HepG2 (cell line): ENCODE measurements around the gene SYCE3. TPM values are rescaled to one million over a fixed set of nuclear protein-coding genes. Genes with fewer than 3 reads are reported as not detected.

Experiments used
- BRD4 ChIP-seq: sonication (generic); formaldehyde crosslinking; IDR thresholded peaks from 2 replicates; pipeline ENCODE4 v1.4.0; 2020; ENCODE audit warnings: missing genetic modification reagents
- CREB1 ChIP-seq, 2 experiments: fragments of 450-650 bp in 1 of 2; IDR thresholded peaks; 2 replicates each; pipeline ENCODE4 v1.6.1; 2016 to 2017; ENCODE audit warnings: control low read depth in 1 of 2, mild to moderate bottlenecking in 1 of 2, missing compliant biosample characterization in 1 of 2, missing genetic modification characterization in 1 of 2
- EEA1 ChIP-seq: sonication (generic); formaldehyde crosslinking; IDR thresholded peaks from 2 replicates; pipeline ENCODE4 v1.5.1; 2020; ENCODE audit warnings: mild to moderate bottlenecking, missing genetic modification reagents, borderline replicate concordance
- GABPA ChIP-seq, 2 experiments: IDR thresholded peaks; 2 replicates each; pipeline ENCODE4 v1.6.1; 2011 to 2016; ENCODE audit warnings: low read depth in 2 of 2, low read length in 1 of 2, missing biosample characterization in 1 of 2, missing genetic modification characterization in 1 of 2
- HIVEP1 ChIP-seq: sonication (generic); formaldehyde crosslinking; IDR thresholded peaks from 2 replicates; pipeline ENCODE4 v1.4.0; 2020; ENCODE audit warnings: mild to moderate bottlenecking, missing genetic modification reagents
- HNF4G ChIP-seq, 2 experiments: sonication (generic) in 1 of 2; formaldehyde crosslinking in 1 of 2; IDR thresholded peaks; 2 replicates each; pipeline versions ENCODE4 v1.4.0 to v1.6.1; 2011 to 2020; ENCODE audit warnings: borderline replicate concordance in 2 of 2, low read depth in 2 of 2, mild to moderate bottlenecking in 2 of 2, low read length in 1 of 2, missing genetic modification reagents in 1 of 2, moderate library complexity in 1 of 2
- ISX ChIP-seq: sonication (generic); formaldehyde crosslinking; conservative IDR thresholded peaks from 2 replicates; pipeline ENCODE4 v1.5.0; 2020; ENCODE audit warnings: missing genetic modification reagents
- KDM5B ChIP-seq: sonication (generic); formaldehyde crosslinking; IDR thresholded peaks from 2 replicates; pipeline ENCODE4 v1.4.0; 2020; ENCODE audit warnings: missing genetic modification reagents, mild to moderate bottlenecking, borderline replicate concordance
- NCOR1 ChIP-seq: fragments of 200-600 bp; sonication (generic); IDR thresholded peaks from 2 replicates; pipeline ENCODE4 v1.7.0; 2017; ENCODE audit warnings: antibody characterized with exemption, low read length, borderline replicate concordance
- NONO ChIP-seq, 2 experiments: fragments of 450-650 bp in 1 of 2; sonication (generic) in 1 of 2; formaldehyde crosslinking in 1 of 2; IDR thresholded peaks in 1 of 2; conservative IDR thresholded peaks in 1 of 2; 2 replicates each; pipeline versions ENCODE4 v1.6.1 to v1.8.0; 2017 to 2022; ENCODE audit warnings: mild to moderate bottlenecking in 1 of 2, missing genetic modification reagents in 1 of 2, moderate library complexity in 1 of 2
- SMAD1 ChIP-seq: sonication (generic); formaldehyde crosslinking; IDR thresholded peaks from 2 replicates; pipeline ENCODE4 v1.4.0; 2020; ENCODE audit warnings: missing genetic modification reagents, low read depth, mild to moderate bottlenecking, borderline replicate concordance
- SPEN ChIP-seq: sonication (generic); formaldehyde crosslinking; IDR thresholded peaks from 2 replicates; pipeline ENCODE4 v1.5.1; 2020; ENCODE audit warnings: low read depth, mild to moderate bottlenecking, missing genetic modification reagents
- ZBTB7A ChIP-seq: sonication (generic); formaldehyde crosslinking; IDR thresholded peaks from 2 replicates; pipeline ENCODE4 v1.8.0; 2022; ENCODE audit warnings: mild to moderate bottlenecking, missing genetic modification reagents
- ZNF230 ChIP-seq: sonication (generic); formaldehyde crosslinking; IDR thresholded peaks from 2 replicates; pipeline ENCODE4 v1.4.0; 2020; ENCODE audit warnings: mild to moderate bottlenecking, missing genetic modification reagents
- ZNF33B ChIP-seq: sonication (generic); formaldehyde crosslinking; IDR thresholded peaks from 2 replicates; pipeline ENCODE4 v1.5.1; 2020; ENCODE audit warnings: mild to moderate bottlenecking, missing genetic modification reagents
- ZNF510 ChIP-seq: sonication (generic); formaldehyde crosslinking; IDR thresholded peaks from 2 replicates; pipeline ENCODE4 v1.4.0; 2020; ENCODE audit warnings: low read depth, mild to moderate bottlenecking, missing genetic modification reagents
- ZNF589 ChIP-seq: sonication (generic); formaldehyde crosslinking; conservative IDR thresholded peaks from 2 replicates; pipeline ENCODE4 v1.8.0; 2022; ENCODE audit warnings: mild to moderate bottlenecking, moderate library complexity, missing genetic modification reagents
- ZNF761 ChIP-seq: sonication (generic); formaldehyde crosslinking; conservative IDR thresholded peaks from 2 replicates; pipeline ENCODE4 v1.4.0; 2020; ENCODE audit warnings: mild to moderate bottlenecking, missing genetic modification reagents
- ZNF850 ChIP-seq: sonication (generic); formaldehyde crosslinking; conservative IDR thresholded peaks from 2 replicates; pipeline ENCODE4 v1.9.0; 2021; ENCODE audit warnings: mild to moderate bottlenecking, missing genetic modification reagents
- polyA plus RNA-seq, 8 experiments: library from polyadenylated mRNA; depleted of rRNA in 3 of 8; stranded (reverse) in 7 of 8; unstranded in 1 of 8; fragments of >200 nt; fragmentation: Illumina TruSeq in 4 of 8; extraction: Trizol in 4 of 8; gene quantifications; 2 replicates each; pipeline versions ENCODE4 v1.2.1 to v1.2.3, GENCODE V29; 2011 to 2016; ENCODE audit warnings: low read depth in 4 of 8, missing spikeins in 1 of 8, mixed read lengths in 1 of 8; ENCODE audit not compliant: insufficient read depth in 1 of 8
- total RNA-seq, 5 experiments: library from RNA; depleted of rRNA; stranded (reverse); fragments of >200 nt; fragmentation: Illumina TruSeq; extraction: Trizol; gene quantifications; 2 replicates each; pipeline ENCODE4 v1.2.3, GENCODE V29; 2016; ENCODE audit warnings: low read depth in 1 of 5
- TF ChIP-seq, protein P1 (sequence below), 2 experiments: sonication (generic) in 1 of 2; formaldehyde crosslinking in 1 of 2; IDR thresholded peaks; 2 replicates each; pipeline versions ENCODE4 v1.4.0 to v1.6.1; 2018 to 2020; ENCODE audit warnings: missing genetic modification reagents in 2 of 2, borderline replicate concordance in 1 of 2, low read depth in 1 of 2, mild to moderate bottlenecking in 1 of 2, missing biosample characterization in 1 of 2
- TF ChIP-seq, protein P2 (sequence below): sonication (generic); formaldehyde crosslinking; IDR thresholded peaks from 2 replicates; pipeline ENCODE4 v1.5.1; 2020; ENCODE audit warnings: missing genetic modification reagents, mild to moderate bottlenecking, borderline replicate concordance
- TF ChIP-seq, protein P3 (sequence below): sonication (generic); formaldehyde crosslinking; IDR thresholded peaks from 2 replicates; pipeline ENCODE4 v1.5.0; 2020; ENCODE audit warnings: missing genetic modification reagents

Gene SYCE3
- total and polyA plus RNA-seq, 2 of the 13 experiments (the other 11 are each of a cell fraction or from before 2014, with no cell fraction given), result not detected

DNA sequence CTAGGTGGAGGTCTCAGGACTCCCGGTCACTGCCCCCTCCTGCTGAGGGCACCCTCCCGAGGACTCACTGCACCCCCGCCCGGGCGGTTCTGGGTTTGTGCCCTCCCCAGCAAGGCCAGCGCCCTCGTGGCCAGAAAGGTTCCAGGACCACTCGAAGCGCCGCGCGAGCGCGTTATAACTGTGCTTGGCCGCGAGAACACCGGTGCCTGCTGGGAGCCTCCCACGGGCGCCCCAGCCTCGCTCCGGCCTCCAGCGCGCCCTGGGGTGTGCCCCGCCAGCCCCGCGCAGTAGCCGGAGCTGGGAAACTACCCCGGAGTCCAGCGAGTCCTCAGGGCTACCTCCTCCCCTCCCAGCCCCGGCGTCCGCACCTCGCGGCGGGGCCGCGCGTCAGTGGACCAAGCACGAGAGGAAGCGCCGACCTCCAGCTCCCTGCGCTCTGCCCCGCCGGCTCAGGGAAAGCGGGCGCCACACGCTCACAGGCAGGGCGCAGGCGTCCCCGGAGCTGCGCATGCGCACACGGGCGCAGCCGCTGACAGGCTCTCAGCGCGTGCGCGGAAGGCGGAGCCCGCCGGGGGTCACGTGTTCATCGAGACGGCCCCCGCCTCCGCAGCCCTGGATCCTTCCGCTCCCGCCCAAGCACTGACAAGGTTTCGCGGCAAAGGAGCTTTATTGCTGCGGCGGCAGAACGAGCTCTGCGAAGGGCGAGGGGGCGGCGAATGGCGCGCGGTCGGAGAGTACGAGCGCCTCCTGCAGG lies 37.4 kb downstream of the SYCE3 start, which contains the start of gene SCO2 (continued):
- peak; percentile 63 for TF ChIP-seq ZNF761 (CRISPR knock-in tag)
- TF ChIP-seq GABPA (IDR thresholded peaks at IDR 0.05; ENCODE audit: low read depth, low read length), result no peak
- peak; percentile 26; the same call in 1 of the 2 replicates for TF ChIP-seq GABPA (CRISPR knock-in tag; IDR thresholded peaks at IDR 0.05; ENCODE audit: low read depth)
- 0 out of 2 replicates have a peak, but pooled peaks have one; percentile 8 for TF ChIP-seq ZNF510 (CRISPR knock-in tag)
- TF ChIP-seq ZBTB7A (CRISPR knock-in tag), result peak; percentile 11; the same call in 1 of the 2 replicates
- TF ChIP-seq, protein P1, sequence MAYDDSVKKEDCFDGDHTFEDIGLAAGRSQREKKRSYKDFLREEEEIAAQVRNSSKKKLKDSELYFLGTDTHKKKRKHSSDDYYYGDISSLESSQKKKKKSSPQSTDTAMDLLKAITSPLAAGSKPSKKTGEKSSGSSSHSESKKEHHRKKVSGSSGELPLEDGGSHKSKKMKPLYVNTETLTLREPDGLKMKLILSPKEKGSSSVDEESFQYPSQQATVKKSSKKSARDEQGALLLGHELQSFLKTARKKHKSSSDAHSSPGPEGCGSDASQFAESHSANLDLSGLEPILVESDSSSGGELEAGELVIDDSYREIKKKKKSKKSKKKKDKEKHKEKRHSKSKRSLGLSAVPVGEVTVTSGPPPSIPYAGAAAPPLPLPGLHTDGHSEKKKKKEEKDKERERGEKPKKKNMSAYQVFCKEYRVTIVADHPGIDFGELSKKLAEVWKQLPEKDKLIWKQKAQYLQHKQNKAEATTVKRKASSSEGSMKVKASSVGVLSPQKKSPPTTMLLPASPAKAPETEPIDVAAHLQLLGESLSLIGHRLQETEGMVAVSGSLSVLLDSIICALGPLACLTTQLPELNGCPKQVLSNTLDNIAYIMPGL (CRISPR knock-in tag; IDR thresholded peaks at IDR 0.05; ENCODE audit: borderline replicate concordance in 1 of 2, low read depth in 1 of 2), result peak; percentile 83
- peak; percentile 93 for TF ChIP-seq ZNF33B (CRISPR knock-in tag)
- 0 out of 2 replicates have a peak, but pooled peaks have one; percentile 38 for TF ChIP-seq CREB1 (IDR thresholded peaks at IDR 0.05)
- TF ChIP-seq CREB1 (CRISPR knock-in tag; IDR thresholded peaks at IDR 0.05), result no peak
- TF ChIP-seq NONO (IDR thresholded peaks at IDR 0.05), result no peak
- peak; percentile 72 for TF ChIP-seq NONO (CRISPR knock-in tag; conservative IDR thresholded peaks at IDR 0.05)
- TF ChIP-seq HIVEP1 (CRISPR knock-in tag), result peak; percentile 87
- TF ChIP-seq ZNF589 (CRISPR knock-in tag), result peak; percentile 67; the same call in 1 of the 2 replicates
- 0 out of 2 replicates have a peak, but pooled peaks have one; percentile 49 for TF ChIP-seq EEA1 (CRISPR knock-in tag)
- TF ChIP-seq HNF4G (IDR thresholded peaks at IDR 0.05; ENCODE audit: borderline replicate concordance, low read depth, low read length), result no peak
- TF ChIP-seq HNF4G (CRISPR knock-in tag; IDR thresholded peaks at IDR 0.05; ENCODE audit: borderline replicate concordance, low read depth), result peak; percentile 54
- no peak for TF ChIP-seq ZNF850 (CRISPR knock-in tag)
- TF ChIP-seq, protein P2, sequence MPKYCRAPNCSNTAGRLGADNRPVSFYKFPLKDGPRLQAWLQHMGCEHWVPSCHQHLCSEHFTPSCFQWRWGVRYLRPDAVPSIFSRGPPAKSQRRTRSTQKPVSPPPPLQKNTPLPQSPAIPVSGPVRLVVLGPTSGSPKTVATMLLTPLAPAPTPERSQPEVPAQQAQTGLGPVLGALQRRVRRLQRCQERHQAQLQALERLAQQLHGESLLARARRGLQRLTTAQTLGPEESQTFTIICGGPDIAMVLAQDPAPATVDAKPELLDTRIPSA (CRISPR knock-in tag), result peak; percentile 92; the same call in 1 of the 2 replicates
- peak; percentile 71 for TF ChIP-seq SPEN (CRISPR knock-in tag)
- peak; percentile 65; the same call in 1 of the 2 replicates for TF ChIP-seq NCOR1
- TF ChIP-seq, protein P3, sequence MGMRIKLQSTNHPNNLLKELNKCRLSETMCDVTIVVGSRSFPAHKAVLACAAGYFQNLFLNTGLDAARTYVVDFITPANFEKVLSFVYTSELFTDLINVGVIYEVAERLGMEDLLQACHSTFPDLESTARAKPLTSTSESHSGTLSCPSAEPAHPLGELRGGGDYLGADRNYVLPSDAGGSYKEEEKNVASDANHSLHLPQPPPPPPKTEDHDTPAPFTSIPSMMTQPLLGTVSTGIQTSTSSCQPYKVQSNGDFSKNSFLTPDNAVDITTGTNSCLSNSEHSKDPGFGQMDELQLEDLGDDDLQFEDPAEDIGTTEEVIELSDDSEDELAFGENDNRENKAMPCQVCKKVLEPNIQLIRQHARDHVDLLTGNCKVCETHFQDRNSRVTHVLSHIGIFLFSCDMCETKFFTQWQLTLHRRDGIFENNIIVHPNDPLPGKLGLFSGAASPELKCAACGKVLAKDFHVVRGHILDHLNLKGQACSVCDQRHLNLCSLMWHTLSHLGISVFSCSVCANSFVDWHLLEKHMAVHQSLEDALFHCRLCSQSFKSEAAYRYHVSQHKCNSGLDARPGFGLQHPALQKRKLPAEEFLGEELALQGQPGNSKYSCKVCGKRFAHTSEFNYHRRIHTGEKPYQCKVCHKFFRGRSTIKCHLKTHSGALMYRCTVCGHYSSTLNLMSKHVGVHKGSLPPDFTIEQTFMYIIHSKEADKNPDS (CRISPR knock-in tag), result 0 out of 2 replicates have a peak, but pooled peaks have one; percentile 43
- TF ChIP-seq ZNF230 (CRISPR knock-in tag), result peak; percentile 52; the same call in 1 of the 2 replicates
- 0 out of 2 replicates have a peak, but pooled peaks have one; percentile 55 for TF ChIP-seq ISX (CRISPR knock-in tag)
- peak; percentile 79; the same call in 1 of the 2 replicates for TF ChIP-seq KDM5B (CRISPR knock-in tag)
- peak; percentile 45; the same call in 1 of the 2 replicates for TF ChIP-seq BRD4
- peak; percentile 91; the same call in 1 of the 2 replicates for TF ChIP-seq SMAD1 (CRISPR knock-in tag)
